ENCODE results near the gene TREM1.
A peak's percentile ranks its signal among the peaks of the same experiment; 100 is the strongest.

Gene TREM1

GRCh38 chr6:41283600-41283999, 2.9 kb downstream of the TREM1 start:
- no peak for TF ChIP-seq CTCF (IDR thresholded peaks at IDR 0.05; ENCODE audit: insufficient read depth, low read depth, low read length, missing control alignments)
- peak; percentile 45 for DNase-seq (ENCODE audit: low read depth)

GRCh38 chr6:41280381-41281057, 6.0 kb downstream of the TREM1 start:
- no peak overlapping the region for H3K4me3 ChIP-seq (ENCODE audit: low read depth, low read length)
- TF ChIP-seq CTCF (IDR thresholded peaks at IDR 0.05; ENCODE audit: insufficient read depth, low read depth, low read length, missing control alignments), result no peak
- DNase-seq (ENCODE audit: low read depth), result no peak

More at GRCh38 chr6:41283600-41283999, 2.9 kb downstream of the TREM1 start:
- H3K4me3 ChIP-seq (ENCODE audit: low read depth, low read length), result no peak overlapping the region

- TF ChIP-seq CTCF (IDR thresholded peaks at IDR 0.05; ENCODE audit: insufficient read depth, low read depth, low read length, missing control alignments), result peak; percentile 54
- no peak overlapping the region for H3K4me3 ChIP-seq (ENCODE audit: low read depth, low read length)
- DNase-seq (ENCODE audit: low read depth), result peak; percentile 74
Observed at GRCh38 chr6:41278699-41279405, 7.6 kb downstream of the TREM1 start.

GRCh38 chr6:41277605-41278004, 8.9 kb downstream of the TREM1 start:
- no peak for DNase-seq (ENCODE audit: low read depth)
- no peak overlapping the region for H3K4me3 ChIP-seq (ENCODE audit: low read depth, low read length)
- TF ChIP-seq CTCF (IDR thresholded peaks at IDR 0.05; ENCODE audit: insufficient read depth, low read depth, low read length, missing control alignments), result no peak

GRCh38 chr6:41275489-41275888, 11.0 kb downstream of the TREM1 start:
- no peak overlapping the region for H3K4me3 ChIP-seq (ENCODE audit: low read depth, low read length)
- no peak for DNase-seq (ENCODE audit: low read depth)
- TF ChIP-seq CTCF (IDR thresholded peaks at IDR 0.05; ENCODE audit: insufficient read depth, low read depth, low read length, missing control alignments), result no peak

- no peak for TF ChIP-seq CTCF (IDR thresholded peaks at IDR 0.05; ENCODE audit: insufficient read depth, low read depth, low read length, missing control alignments)
- no peak for DNase-seq (ENCODE audit: low read depth)
- H3K4me3 ChIP-seq (ENCODE audit: low read depth, low read length), result no peak overlapping the region
Observed at GRCh38 chr6:41274256-41274655, 12.2 kb downstream of the TREM1 start.

All from GM12865 (cell line).